ENCODE measurements around the gene USP6.
"Not testable (repeated sequence)": the region's sequence is repeated elsewhere in the genome, so short reads cannot be mapped to it uniquely, and the experiment has no call there.

The USP6 gene

GRCh38 chr17:5142877-5143276, 27.0 kb downstream of the USP6 start:
- H3K9ac ChIP-seq (ENCODE audit: low read length); H3K4me1 ChIP-seq (ENCODE audit: control insufficient read depth, insufficient read depth, low read length); H3K36me3 ChIP-seq (ENCODE audit: control insufficient read depth, insufficient read depth, low read length); H3K9me3 ChIP-seq (ENCODE audit: control insufficient read depth, low read length); H3K4me3 ChIP-seq (ENCODE audit: low read length); H3K27me3 ChIP-seq (ENCODE audit: control insufficient read depth, insufficient read depth, low read length): not testable (repeated sequence)

- not testable (repeated sequence) for H3K4me3 ChIP-seq (ENCODE audit: low read length); H3K27me3 ChIP-seq (ENCODE audit: control insufficient read depth, insufficient read depth, low read length); H3K4me1 ChIP-seq (ENCODE audit: control insufficient read depth, insufficient read depth, low read length); H3K9ac ChIP-seq (ENCODE audit: low read length); H3K9me3 ChIP-seq (ENCODE audit: control insufficient read depth, low read length); H3K36me3 ChIP-seq (ENCODE audit: control insufficient read depth, insufficient read depth, low read length)
Observed at GRCh38 chr17:5146122-5146521, 30.3 kb downstream of the USP6 start.

- H3K4me3 ChIP-seq (ENCODE audit: low read length); H3K36me3 ChIP-seq (ENCODE audit: control insufficient read depth, insufficient read depth, low read length); H3K9me3 ChIP-seq (ENCODE audit: control insufficient read depth, low read length); H3K9ac ChIP-seq (ENCODE audit: low read length); H3K4me1 ChIP-seq (ENCODE audit: control insufficient read depth, insufficient read depth, low read length); H3K27me3 ChIP-seq (ENCODE audit: control insufficient read depth, insufficient read depth, low read length): not testable (repeated sequence)
Observed at GRCh38 chr17:5160702-5161101, 44.9 kb downstream of the USP6 start.

- H3K9me3 ChIP-seq (ENCODE audit: control insufficient read depth, low read length); H3K9ac ChIP-seq (ENCODE audit: low read length); H3K36me3 ChIP-seq (ENCODE audit: control insufficient read depth, insufficient read depth, low read length); H3K27me3 ChIP-seq (ENCODE audit: control insufficient read depth, insufficient read depth, low read length); H3K4me1 ChIP-seq (ENCODE audit: control insufficient read depth, insufficient read depth, low read length); H3K4me3 ChIP-seq (ENCODE audit: low read length): not testable (repeated sequence)
Observed at GRCh38 chr17:5161793-5162192, 46.0 kb downstream of the USP6 start.

DNA sequence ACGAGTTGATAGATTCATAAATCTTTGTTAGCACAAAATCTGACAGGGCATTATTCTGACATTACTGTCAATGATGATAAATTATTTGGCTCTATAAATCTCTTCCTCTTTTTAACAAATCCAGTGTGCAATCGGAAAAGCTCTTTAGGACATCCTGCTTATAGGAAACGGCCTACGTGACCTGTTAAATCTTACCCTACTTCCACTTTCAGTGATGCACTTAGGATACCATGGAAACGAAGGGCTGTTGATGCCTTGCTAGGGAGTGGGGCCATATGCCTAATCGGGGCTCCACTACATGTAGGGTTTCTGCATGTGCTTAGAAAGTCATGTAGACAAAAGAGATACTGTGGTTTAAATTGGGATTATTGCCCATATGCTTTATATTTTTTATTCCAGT, 48.6 kb downstream of the USP6 start:
- Histone ChIP-seq H3K4me3 (ENCODE audit: low read length) (no peak overlapping the region), H3K27me3 (ENCODE audit: control insufficient read depth, insufficient read depth, low read length) (no peaks in the 10 kb centered on the region), H3K9ac (ENCODE audit: low read length) (no peak overlapping the region), H3K9me3 (ENCODE audit: control insufficient read depth, low read length) (no peaks in the 10 kb centered on the region), H3K36me3 (ENCODE audit: control insufficient read depth, insufficient read depth, low read length) (no peaks in the 10 kb centered on the region), H3K4me1 (ENCODE audit: control insufficient read depth, insufficient read depth, low read length) (no peaks in the 10 kb centered on the region)

GRCh38 chr17:5165791-5166564, 50.1 kb downstream of the USP6 start:
- not testable (repeated sequence) for H3K4me1 ChIP-seq (ENCODE audit: control insufficient read depth, insufficient read depth, low read length); H3K36me3 ChIP-seq (ENCODE audit: control insufficient read depth, insufficient read depth, low read length); H3K9ac ChIP-seq (ENCODE audit: low read length); H3K9me3 ChIP-seq (ENCODE audit: control insufficient read depth, low read length); H3K4me3 ChIP-seq (ENCODE audit: low read length); H3K27me3 ChIP-seq (ENCODE audit: control insufficient read depth, insufficient read depth, low read length)

DNA sequence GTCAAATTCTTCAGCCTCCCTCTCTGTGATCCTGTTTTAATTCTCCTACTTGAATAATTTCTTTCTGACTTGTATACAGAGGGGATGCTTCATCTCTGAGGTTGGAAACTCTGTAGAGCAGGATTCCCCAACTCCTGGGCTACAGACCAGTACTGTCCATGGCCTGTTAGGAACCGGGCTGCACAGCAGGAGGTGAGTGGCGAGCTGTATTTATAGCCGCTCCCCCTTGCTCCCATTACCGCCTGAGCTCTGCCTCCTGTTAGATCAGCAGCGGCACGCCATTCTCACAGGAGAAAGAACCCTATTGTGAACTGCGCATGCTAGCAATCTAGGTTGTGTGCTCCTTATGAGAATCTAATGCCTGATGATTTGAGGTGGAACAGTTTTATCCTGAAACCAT, 59.2 kb downstream of the USP6 start:
- not testable (repeated sequence) for H3K27me3 ChIP-seq (ENCODE audit: control insufficient read depth, insufficient read depth, low read length); H3K9me3 ChIP-seq (ENCODE audit: control insufficient read depth, low read length); H3K4me3 ChIP-seq (ENCODE audit: low read length); H3K4me1 ChIP-seq (ENCODE audit: control insufficient read depth, insufficient read depth, low read length); H3K9ac ChIP-seq (ENCODE audit: low read length); H3K36me3 ChIP-seq (ENCODE audit: control insufficient read depth, insufficient read depth, low read length)

- peaks cover 32% of the 10 kb centered on the region for H3K9me3 ChIP-seq (ENCODE audit: control insufficient read depth, low read length)
- no peak overlapping the region for H3K9ac ChIP-seq (ENCODE audit: low read length)
Observed at GRCh38 chr17:5179003-5179402, 63.2 kb downstream of the USP6 start.

DNA sequence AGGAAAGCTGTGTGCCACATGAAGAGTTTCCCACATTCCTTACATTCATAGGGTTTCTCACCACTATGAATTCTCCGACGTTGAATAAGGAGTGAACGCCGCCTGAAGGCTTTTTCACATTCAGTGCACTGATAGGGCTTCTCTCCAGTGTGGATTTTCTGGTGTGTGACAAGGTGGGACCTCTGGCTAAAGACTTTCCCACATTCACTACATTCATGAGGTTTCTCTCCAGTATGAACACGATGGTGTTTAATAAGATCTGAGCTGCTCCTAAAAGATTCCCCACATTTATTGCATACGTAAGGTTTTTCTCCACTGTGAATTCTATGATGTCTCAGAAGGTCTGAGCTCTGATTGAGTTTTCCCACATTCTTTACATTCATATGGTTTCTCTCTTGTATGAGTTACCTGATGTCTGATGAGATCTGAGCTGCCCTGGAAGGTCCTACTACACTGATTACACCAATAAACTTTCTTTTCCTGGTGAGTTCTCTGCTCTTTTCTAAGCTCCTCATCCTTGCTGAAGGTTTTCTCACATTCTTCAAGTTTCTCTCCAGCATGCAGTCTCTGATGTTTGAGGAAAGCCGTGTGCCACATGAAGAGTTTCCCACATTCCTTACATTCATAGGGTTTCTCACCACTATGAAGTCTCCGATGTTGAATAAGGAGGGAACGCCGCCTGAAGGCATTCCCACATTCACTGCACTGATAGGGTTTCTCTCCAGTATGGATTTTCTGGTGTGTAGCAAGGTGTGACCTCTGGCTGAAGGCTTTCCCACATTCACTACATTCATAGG, 65.9 kb downstream of the USP6 start:
- Histone ChIP-seq H3K4me3 (ENCODE audit: low read length) (no peak overlapping the region), H3K9ac (ENCODE audit: low read length) (no peak overlapping the region), H3K36me3 (ENCODE audit: control insufficient read depth, insufficient read depth, low read length) (no peaks in the 10 kb centered on the region), H3K27me3 (ENCODE audit: control insufficient read depth, insufficient read depth, low read length) (no peaks in the 10 kb centered on the region), H3K4me1 (ENCODE audit: control insufficient read depth, insufficient read depth, low read length) (no peaks in the 10 kb centered on the region), H3K9me3 (ENCODE audit: control insufficient read depth, low read length) (peaks cover 44% of the 10 kb centered on the region)

More at GRCh38 chr17:5179003-5179402, 63.2 kb downstream of the USP6 start:
- no peaks in the 10 kb centered on the region for H3K36me3 ChIP-seq (ENCODE audit: control insufficient read depth, insufficient read depth, low read length)
- no peak overlapping the region for H3K4me3 ChIP-seq (ENCODE audit: low read length)
- H3K27me3 ChIP-seq (ENCODE audit: control insufficient read depth, insufficient read depth, low read length), result no peaks in the 10 kb centered on the region
- H3K4me1 ChIP-seq (ENCODE audit: control insufficient read depth, insufficient read depth, low read length), result no peaks in the 10 kb centered on the region

GRCh38 chr17:5182597-5183409, 67.0 kb downstream of the USP6 start:
- no peaks in the 10 kb centered on the region for H3K36me3 ChIP-seq (ENCODE audit: control insufficient read depth, insufficient read depth, low read length)
- H3K9ac ChIP-seq (ENCODE audit: low read length), result no peak overlapping the region
- no peaks in the 10 kb centered on the region for H3K4me1 ChIP-seq (ENCODE audit: control insufficient read depth, insufficient read depth, low read length)
- H3K4me3 ChIP-seq (ENCODE audit: low read length), result no peak overlapping the region
- H3K27me3 ChIP-seq (ENCODE audit: control insufficient read depth, insufficient read depth, low read length), result no peaks in the 10 kb centered on the region
- H3K9me3 ChIP-seq (ENCODE audit: control insufficient read depth, low read length), result peaks cover 44% of the 10 kb centered on the region

GRCh38 chr17:5183410-5183793, 67.6 kb downstream of the USP6 start:
- Histone ChIP-seq H3K9me3 (ENCODE audit: control insufficient read depth, low read length) (peaks cover 44% of the 10 kb centered on the region), H3K36me3 (ENCODE audit: control insufficient read depth, insufficient read depth, low read length) (no peaks in the 10 kb centered on the region), H3K9ac (ENCODE audit: low read length) (no peak overlapping the region), H3K4me3 (ENCODE audit: low read length) (no peak overlapping the region), H3K4me1 (ENCODE audit: control insufficient read depth, insufficient read depth, low read length) (no peaks in the 10 kb centered on the region), H3K27me3 (ENCODE audit: control insufficient read depth, insufficient read depth, low read length) (no peaks in the 10 kb centered on the region)

DNA sequence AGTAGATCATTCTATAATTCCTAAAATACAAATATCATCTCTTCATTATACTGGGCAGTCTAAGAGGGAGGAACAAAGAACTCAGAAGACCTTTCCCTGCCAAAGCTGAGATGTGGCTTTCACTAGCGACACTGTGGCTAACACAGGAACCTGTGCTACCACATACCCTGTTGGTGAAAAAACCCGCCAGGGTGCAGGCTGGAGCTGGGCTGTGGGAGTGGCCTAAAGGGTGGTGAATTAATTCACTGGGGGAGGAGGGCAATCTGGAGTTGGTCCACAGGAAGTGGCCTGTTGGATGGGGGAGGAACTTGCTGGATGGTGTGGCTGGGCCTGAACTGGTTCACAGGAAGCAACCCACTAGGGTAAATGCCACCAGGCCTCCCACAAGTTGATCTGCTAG, 68.5 kb downstream of the USP6 start:
- Histone ChIP-seq H3K4me3 (ENCODE audit: low read length) (no peak overlapping the region), H3K9ac (ENCODE audit: low read length) (no peak overlapping the region), H3K27me3 (ENCODE audit: control insufficient read depth, insufficient read depth, low read length) (no peaks in the 10 kb centered on the region), H3K9me3 (ENCODE audit: control insufficient read depth, low read length) (peaks cover 44% of the 10 kb centered on the region), H3K36me3 (ENCODE audit: control insufficient read depth, insufficient read depth, low read length) (no peaks in the 10 kb centered on the region), H3K4me1 (ENCODE audit: control insufficient read depth, insufficient read depth, low read length) (no peaks in the 10 kb centered on the region)

Data from mucosa of stomach (tissue), 1 donor.